ENCODE data around the gene FAM217A.

DNA sequence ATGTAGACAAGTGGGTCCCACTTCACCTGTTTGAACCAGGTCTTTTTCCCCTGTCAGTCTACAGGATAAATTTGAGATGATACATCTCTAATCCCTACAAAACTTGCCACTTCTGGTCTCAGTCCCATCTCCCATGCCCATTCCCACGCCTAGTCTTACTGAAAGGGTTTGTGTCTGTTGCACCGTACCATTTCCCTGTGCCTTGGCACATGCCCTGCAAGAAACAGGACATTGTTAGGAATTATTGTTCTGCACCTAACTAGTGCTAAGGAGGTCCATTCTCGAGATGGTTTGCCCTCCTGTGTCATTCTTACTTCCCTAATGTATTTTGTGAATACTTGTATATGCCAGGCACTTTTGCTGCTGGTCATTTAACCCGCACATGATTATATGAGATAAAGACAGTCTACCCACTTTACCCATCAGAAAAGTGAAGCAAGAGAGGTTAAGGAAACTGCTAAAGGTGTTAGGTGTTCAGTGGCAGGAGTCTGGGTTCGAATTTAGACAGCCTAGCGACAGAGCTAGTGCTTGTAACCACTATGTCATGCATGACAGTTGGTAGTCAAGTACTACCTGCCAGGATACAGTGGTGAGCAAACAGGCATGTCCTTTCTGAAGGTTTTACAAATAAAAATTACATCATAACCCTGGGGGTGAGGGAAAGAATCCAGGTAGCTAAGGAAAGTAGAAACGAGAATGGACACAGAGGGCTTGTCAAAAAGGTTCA is 12.7 kb downstream of the FAM217A start:
- TF ChIP-seq, protein P1, sequence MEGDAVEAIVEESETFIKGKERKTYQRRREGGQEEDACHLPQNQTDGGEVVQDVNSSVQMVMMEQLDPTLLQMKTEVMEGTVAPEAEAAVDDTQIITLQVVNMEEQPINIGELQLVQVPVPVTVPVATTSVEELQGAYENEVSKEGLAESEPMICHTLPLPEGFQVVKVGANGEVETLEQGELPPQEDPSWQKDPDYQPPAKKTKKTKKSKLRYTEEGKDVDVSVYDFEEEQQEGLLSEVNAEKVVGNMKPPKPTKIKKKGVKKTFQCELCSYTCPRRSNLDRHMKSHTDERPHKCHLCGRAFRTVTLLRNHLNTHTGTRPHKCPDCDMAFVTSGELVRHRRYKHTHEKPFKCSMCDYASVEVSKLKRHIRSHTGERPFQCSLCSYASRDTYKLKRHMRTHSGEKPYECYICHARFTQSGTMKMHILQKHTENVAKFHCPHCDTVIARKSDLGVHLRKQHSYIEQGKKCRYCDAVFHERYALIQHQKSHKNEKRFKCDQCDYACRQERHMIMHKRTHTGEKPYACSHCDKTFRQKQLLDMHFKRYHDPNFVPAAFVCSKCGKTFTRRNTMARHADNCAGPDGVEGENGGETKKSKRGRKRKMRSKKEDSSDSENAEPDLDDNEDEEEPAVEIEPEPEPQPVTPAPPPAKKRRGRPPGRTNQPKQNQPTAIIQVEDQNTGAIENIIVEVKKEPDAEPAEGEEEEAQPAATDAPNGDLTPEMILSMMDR (IDR thresholded peaks at IDR 0.05): no peak
- TF ChIP-seq POLR2A (IDR thresholded peaks at IDR 0.05; ENCODE audit: low read depth): no peak

Measured in esophagus muscularis mucosa (tissue), 3 donors.